Stomach (tissue), 9 donors: ENCODE measurements around the gene DHCR24. TPM values are rescaled to one million over a fixed set of nuclear protein-coding genes. Genes with fewer than 3 reads are reported as not detected.

Source experiments
- DNase-seq, 2 donors: peaks; one replicate each; pipeline versions ENCODE4 v3.0.0 to v3.0.0-alpha.2; 2013 to 2019
- H3K27ac ChIP-seq, 5 donors: fragments of 200-600 bp in 4 of 5; sonication (generic) in 4 of 5; one replicate each; pipeline ENCODE4 v1.5.1; 2013 to 2019; ENCODE audit warnings: mild to moderate bottlenecking in 1 of 5, moderate library complexity in 1 of 5
- H3K27me3 ChIP-seq, 3 donors: fragments of 200-600 bp; sonication (generic); one replicate each; pipeline ENCODE4 v1.5.1; 2017 to 2019; ENCODE audit warnings: mixed run types in 1 of 3
- H3K36me3 ChIP-seq, 4 donors: fragments of 200-600 bp; sonication (generic); 1 replicate in 3 of 4; 2 replicates in 1 of 4; pipeline ENCODE4 v1.5.1; 2016 to 2019
- H3K4me1 ChIP-seq, 4 donors: fragments of 200-600 bp; sonication (generic); one replicate each; pipeline ENCODE4 v1.5.1; 2016 to 2019
- H3K4me3 ChIP-seq, 4 donors: fragments of 200-600 bp; sonication (generic) in 3 of 4; one replicate each; pipeline ENCODE4 v1.5.1; 2016 to 2019; ENCODE audit warnings: mild to moderate bottlenecking in 1 of 4
- H3K9me3 ChIP-seq, 4 donors: fragments of 200-600 bp; sonication (generic); one replicate each; pipeline ENCODE4 v1.5.1; 2016 to 2019
- CTCF ChIP-seq, 7 experiments: fragments of 450-650 bp in 4 of 7; fragments of 200-600 bp in 3 of 7; sonication (generic) in 3 of 7; IDR thresholded peaks; one replicate each; pipeline ENCODE4 v1.5.1; 2016 to 2019; ENCODE audit warnings: antibody characterized with exemption in 7 of 7, control low read depth in 2 of 7, mild to moderate bottlenecking in 1 of 7
- EP300 ChIP-seq: sonication (generic); formaldehyde crosslinking; IDR thresholded peaks from one replicate; pipeline ENCODE4 v1.6.1; 2017; ENCODE audit warnings: antibody characterized with exemption
- POLR2A ChIP-seq, 4 donors: fragments of 450-650 bp; IDR thresholded peaks; one replicate each; pipeline ENCODE4 v1.6.1; 2016; ENCODE audit warnings: antibody characterized with exemption in 4 of 4, control low read depth in 2 of 4, mild to moderate bottlenecking in 1 of 4, moderate library complexity in 1 of 4
- POLR2AphosphoS5 ChIP-seq, 3 donors: sonication (generic); formaldehyde crosslinking; IDR thresholded peaks; one replicate each; pipeline ENCODE4 v1.6.1; 2016; ENCODE audit warnings: antibody characterized with exemption in 3 of 3
- WGBS, 5 donors: extraction: QIAGEN DNeasy Blood & Tissue Kit in 3 of 5; methylation state at CpG; one replicate each; pipeline versions ENCODE4 v1.1.5 to v1.1.7; 2013 to 2018; 5-methylcytosine and 5-hydroxymethylcytosine counted together
- intact Hi-C: fragments of 100-400 bp; cut with DNase I; formaldehyde crosslinking; loops from one replicate; pipeline ENCODE4 v1.15.1; 2023; ENCODE audit warnings: low total_unique reads
- polyA plus RNA-seq, 3 donors: library from polyadenylated mRNA; stranded (reverse); fragments of 200-250 nt; gene quantifications; one replicate each; pipeline ENCODE4 v1.2.3, GENCODE V29; 2013
- total RNA-seq, 5 donors: library from RNA; depleted of rRNA; stranded (reverse); fragments of >200 nt; gene quantifications; one replicate each; pipeline versions ENCODE4 v1.1.0 to v1.2.3, GENCODE V29; 2014 to 2016
- donor health status: healthy with polysubstance abuse.
- donor health status: Bipolar disorder and iron deficiency.
- donor health status: healthy.

DHCR24 gene
- total and polyA plus RNA-seq, 8 donors: 20.0 to 347 (median 69.0) TPM

GRCh38 chr1:54826226-54826816 lies 60.7 kb downstream of the DHCR24 start:
- Histone ChIP-seq H3K4me3 (no peak overlapping the region), H3K27ac (no peak overlapping the region), H3K27me3 (no peaks in the 10 kb centered on the region), H3K9me3 (peaks cover 0 to 54% (median 38%) of the 10 kb centered on the region in 4 donors), H3K36me3 (no peaks in the 10 kb centered on the region), H3K4me1 (no peaks in the 10 kb centered on the region)
- 94 to 97% (median 97%) methylated on average over 3 to 4 of the region's 4 CpGs for WGBS, 5 donors
- peak in 1 of 2 donors; percentile 2 for DNase-seq
- intact Hi-C loops: no loop called here
- TF ChIP-seq POLR2A (IDR thresholded peaks at IDR 0.05): no peak
- TF ChIP-seq CTCF (IDR thresholded peaks at IDR 0.05): no peak
- no peak for TF ChIP-seq EP300
- no peak for TF ChIP-seq POLR2AphosphoS5 (IDR thresholded peaks at IDR 0.05)

- H3K9me3 ChIP-seq: peaks cover 0 to 49% (median 35%) of the 10 kb centered on the region in 4 donors
- H3K27ac ChIP-seq: no peak overlapping the region
- H3K27me3 ChIP-seq: no peaks in the 10 kb centered on the region
- intact Hi-C loops: no loop called here
- TF ChIP-seq POLR2AphosphoS5 (IDR thresholded peaks at IDR 0.05): no peak
- TF ChIP-seq CTCF (IDR thresholded peaks at IDR 0.05): no peak
- no peak for TF ChIP-seq EP300
- TF ChIP-seq POLR2A (IDR thresholded peaks at IDR 0.05): no peak
- H3K4me3 ChIP-seq: no peak overlapping the region
- H3K4me1 ChIP-seq: no peaks in the 10 kb centered on the region
- WGBS, 5 donors: 93 to 96% (median 94%) methylated on average over 4 to 5 of the region's 5 CpGs; no CpG with 5 or more reads in 1 of the 5 donors
- DNase-seq: peak in 1 of 2 donors; percentile 20
- H3K36me3 ChIP-seq: no peaks in the 10 kb centered on the region
Measured at GRCh38 chr1:54825696-54826095, 61.3 kb downstream of the DHCR24 start.

GRCh38 chr1:54823670-54824069 lies 63.3 kb downstream of the DHCR24 start:
- TF ChIP-seq POLR2A (IDR thresholded peaks at IDR 0.05): no peak
- TF ChIP-seq POLR2AphosphoS5 (IDR thresholded peaks at IDR 0.05): no peak
- no peak for TF ChIP-seq EP300
- TF ChIP-seq CTCF (IDR thresholded peaks at IDR 0.05): no peak
- no peaks in the 10 kb centered on the region for H3K4me1 ChIP-seq
- WGBS, 5 donors: 82 to 89% (median 86%) methylated on average over 3 of the region's 3 CpGs
- H3K27ac ChIP-seq: no peak overlapping the region
- H3K36me3 ChIP-seq: no peaks in the 10 kb centered on the region
- DNase-seq: no peak
- H3K27me3 ChIP-seq: no peaks in the 10 kb centered on the region
- H3K9me3 ChIP-seq: peaks cover 0 to 38% (median 30%) of the 10 kb centered on the region in 4 donors
- no peak overlapping the region for H3K4me3 ChIP-seq
- intact Hi-C loops: no loop called here

- Histone ChIP-seq H3K27me3 (no peaks in the 10 kb centered on the region), H3K27ac (no peak overlapping the region), H3K4me3 (no peak overlapping the region), H3K36me3 (no peaks in the 10 kb centered on the region), H3K9me3 (peaks cover 0 to 20% (median 11%) of the 10 kb centered on the region in 4 donors), H3K4me1 (no peaks in the 10 kb centered on the region)
- intact Hi-C loops: no loop called here
- no peak for DNase-seq
- no peak for TF ChIP-seq CTCF (IDR thresholded peaks at IDR 0.05)
- no peak for TF ChIP-seq POLR2AphosphoS5 (IDR thresholded peaks at IDR 0.05)
- no peak for TF ChIP-seq EP300
- TF ChIP-seq POLR2A (IDR thresholded peaks at IDR 0.05): no peak
Measured at GRCh38 chr1:54819733-54820132, 67.3 kb downstream of the DHCR24 start.
